NCI-H69 (cell line): Measurements from ENCODE around the gene HDAC4.

ENCODE experiments used
- DNase-seq: peaks from one replicate; lab custom pipeline; 2025; lab: John Stamatoyannopoulos, UW

The HDAC4 gene

DNA sequence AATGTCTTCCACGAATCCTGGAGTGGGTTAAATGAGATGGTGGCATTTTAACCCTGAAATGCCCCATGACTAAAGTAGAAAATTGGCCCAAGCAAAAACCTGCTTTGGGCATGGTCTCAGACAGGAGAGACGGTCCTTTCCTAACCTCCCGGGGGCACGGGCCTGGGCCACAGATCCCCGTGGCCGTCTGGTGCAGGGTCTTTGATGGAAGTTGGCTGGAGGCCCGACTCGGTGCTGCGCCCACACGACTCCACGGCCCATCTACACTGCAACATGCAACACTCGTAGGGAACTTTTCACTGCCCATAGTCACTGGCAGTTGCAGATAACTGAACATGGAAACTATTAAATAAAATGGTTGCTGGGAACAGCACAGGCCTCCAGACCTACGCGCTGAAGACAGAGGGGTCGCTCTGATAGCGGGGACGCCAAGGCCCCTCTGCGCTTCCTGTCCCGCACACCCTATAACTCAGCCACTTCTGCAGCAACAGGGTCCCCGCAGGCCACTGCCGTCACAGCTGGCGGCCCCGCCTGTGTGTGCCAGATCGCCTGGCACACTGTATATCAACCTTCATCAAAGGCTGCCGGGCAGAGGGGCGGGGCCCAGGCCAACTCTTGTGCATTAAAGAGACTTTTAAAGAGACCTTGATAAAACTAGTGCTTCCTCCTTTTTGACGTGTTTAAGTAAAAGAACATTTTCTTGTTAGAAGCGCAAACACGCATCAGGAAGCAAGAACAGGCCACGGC, 338.8 kb downstream of the HDAC4 start:
- DNase-seq = no peak

DNA sequence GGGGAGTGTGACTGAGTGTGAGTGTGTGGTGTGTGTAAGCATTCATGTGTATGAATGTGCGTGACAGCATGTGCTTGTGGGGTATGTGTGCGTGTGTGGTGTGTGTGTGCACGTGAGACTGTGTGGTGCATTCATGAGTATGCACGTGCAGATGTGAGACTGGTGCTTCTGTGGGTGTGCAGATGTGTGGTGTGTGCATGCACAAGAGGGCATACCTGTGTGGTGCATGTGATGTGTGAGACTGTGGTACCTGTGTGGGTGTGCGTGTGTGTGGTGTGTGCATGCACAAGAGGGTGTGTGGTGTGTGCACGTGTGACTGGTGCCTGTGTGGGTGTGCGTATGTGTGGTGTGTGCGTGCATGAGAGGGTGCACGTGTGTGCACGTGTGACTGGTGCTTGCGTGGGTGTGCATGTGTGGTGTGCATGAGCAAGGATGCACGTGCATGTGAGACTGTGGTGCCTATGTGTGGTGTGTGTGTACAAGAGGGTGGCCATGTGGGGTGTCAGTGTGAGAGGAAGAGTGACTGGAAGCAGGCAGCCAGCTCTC, 339.6 kb downstream of the HDAC4 start:
- no peak for DNase-seq

- DNase-seq = no peak
Observed at GRCh38 chr2:239060676-239061075, 340.1 kb downstream of the HDAC4 start.

DNA sequence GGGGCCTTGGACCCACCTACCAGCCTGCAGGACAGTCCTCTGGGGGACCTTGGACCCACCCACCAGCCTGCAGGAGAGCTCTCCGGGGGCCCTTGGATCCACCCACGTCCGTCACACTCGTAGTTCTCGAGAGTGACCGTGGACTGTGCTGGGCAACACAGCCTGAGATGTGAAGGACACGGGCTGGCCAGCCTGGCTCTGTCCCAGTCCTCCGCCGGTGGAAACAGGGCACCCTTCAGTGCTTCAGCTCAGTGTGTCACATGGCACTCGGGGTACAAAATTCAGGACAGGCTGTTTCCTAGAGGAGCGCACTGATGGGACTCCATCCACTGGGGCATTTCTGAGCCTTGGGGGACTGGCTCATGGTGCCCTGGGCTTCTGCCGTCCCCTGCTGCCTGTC, 341.0 kb downstream of the HDAC4 start:
- DNase-seq = no peak

DNA sequence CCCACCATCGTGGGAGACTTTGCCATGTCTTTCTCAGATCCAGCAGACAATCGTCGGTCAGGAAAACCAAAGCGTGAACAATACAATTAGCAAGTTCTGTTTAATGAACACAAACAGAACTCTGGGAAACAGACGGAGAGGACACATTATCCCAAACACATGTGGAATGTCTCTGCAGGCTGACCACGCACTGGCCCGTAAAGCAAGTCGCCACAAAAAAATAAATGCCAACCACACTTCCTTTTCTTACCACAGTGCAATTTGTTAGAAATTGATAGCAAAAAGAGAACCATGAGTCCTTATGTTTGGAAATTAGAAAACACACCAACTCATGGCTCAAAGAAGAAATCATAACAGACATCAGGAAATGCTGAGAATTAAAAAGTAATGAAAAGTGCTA, 342.1 kb downstream of the HDAC4 start:
- DNase-seq = no peak

- no peak for DNase-seq
Observed at GRCh38 chr2:239057533-239057932, 343.3 kb downstream of the HDAC4 start.

- DNase-seq = no peak
Observed at GRCh38 chr2:239056611-239057010, 344.2 kb downstream of the HDAC4 start.

GRCh38 chr2:239055756-239056493, 344.9 kb downstream of the HDAC4 start:
- DNase-seq = no peak

DNA sequence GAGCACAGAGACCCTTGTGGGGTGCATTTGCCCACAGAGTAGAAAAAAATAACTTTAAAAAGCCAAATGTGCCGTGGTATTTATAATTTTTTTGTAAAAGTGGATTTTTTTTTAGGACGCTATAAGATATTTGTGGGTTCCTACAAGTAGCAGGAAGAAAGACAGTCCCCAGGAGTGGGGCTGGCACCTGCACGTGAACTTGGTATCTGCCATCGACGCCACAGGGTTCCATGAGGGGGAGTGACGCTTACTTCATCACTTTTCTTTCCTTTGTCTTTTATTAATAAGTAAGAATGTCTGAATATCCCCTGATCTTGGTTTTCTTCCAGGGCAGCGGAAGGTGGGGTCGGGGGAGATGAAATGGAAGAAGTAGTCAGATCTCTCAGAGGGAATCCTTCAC, 345.9 kb downstream of the HDAC4 start:
- no peak for DNase-seq

GRCh38 chr2:239053801-239054503, 346.9 kb downstream of the HDAC4 start:
- no peak for DNase-seq

- no peak for DNase-seq
Observed at GRCh38 chr2:239052798-239053665, 347.8 kb downstream of the HDAC4 start.

GRCh38 chr2:239051891-239052445, 348.9 kb downstream of the HDAC4 start:
- no peak for DNase-seq

- DNase-seq = no peak
Observed at GRCh38 chr2:239050252-239050649, 350.6 kb downstream of the HDAC4 start.

- no peak for DNase-seq
Observed at GRCh38 chr2:239049421-239050251, 351.2 kb downstream of the HDAC4 start.

GRCh38 chr2:239048736-239049135, 352.1 kb downstream of the HDAC4 start:
- no peak for DNase-seq

GRCh38 chr2:239047861-239048260, 353.0 kb downstream of the HDAC4 start:
- no peak for DNase-seq

- no peak for DNase-seq
Observed at GRCh38 chr2:239047420-239047819, 353.4 kb downstream of the HDAC4 start.

- DNase-seq = no peak
Observed at GRCh38 chr2:239046822-239047221, 354.0 kb downstream of the HDAC4 start.

DNA sequence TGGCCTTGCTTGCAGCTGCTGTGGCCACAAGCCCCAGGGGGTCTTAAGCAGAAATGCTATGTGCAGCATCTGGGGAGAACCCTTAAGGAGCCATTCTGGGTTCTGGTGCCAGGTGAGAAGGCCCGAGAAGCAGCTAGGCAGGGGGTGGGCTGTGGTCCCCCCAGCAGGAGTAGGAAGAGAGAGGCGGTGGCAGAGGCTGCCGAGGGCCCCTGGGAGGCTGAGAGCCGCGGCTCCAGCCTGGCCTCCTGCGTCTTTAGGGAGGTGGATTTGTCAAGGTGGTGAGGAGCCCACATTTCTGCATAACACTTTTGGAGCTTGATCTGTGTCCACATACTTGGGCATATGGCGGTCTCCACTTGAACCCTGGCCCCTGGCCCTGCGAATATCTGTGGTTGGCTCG, 356.5 kb downstream of the HDAC4 start:
- DNase-seq = no peak

GRCh38 chr2:239043326-239043725, 357.5 kb downstream of the HDAC4 start:
- DNase-seq = no peak
